DOHH2 (cell line): ENCODE data around the gene CEP85.

Source experiments
- CTCF ChIP-seq: fragments of 200-600 bp; sonication (generic); IDR thresholded peaks from one replicate; pipeline ENCODE4 v1.5.1; 2014; ENCODE audit warnings: antibody characterized with exemption, mild to moderate bottlenecking, low read depth, low read length; ENCODE audit not compliant: poor library complexity, severe bottlenecking
- EZH2phosphoT487 ChIP-seq: fragments of 200-600 bp; sonication (generic); IDR thresholded peaks from 2 replicates; pipeline ENCODE4 v1.6.1; 2017; ENCODE audit warnings: borderline replicate concordance, mild to moderate bottlenecking, antibody characterized with exemption, low read length, moderate library complexity, mixed read lengths

- TF ChIP-seq CTCF (no peak), EZH2phosphoT487 (no peak)
These were observed 63.8 kb downstream of the CEP85 start for GRCh38 chr1:26297791-26298124.
